Heart left ventricle (tissue), 13 donors: ENCODE measurements around the gene PUM1.
"Not testable (repeated sequence)": the region's sequence is repeated elsewhere in the genome, so short reads cannot be mapped to it uniquely, and the experiment has no call there.

Experiments
- CTCF ChIP-seq, 12 donors: fragments of 200-600 bp; sonication (generic) in 4 of 12; IDR thresholded peaks; one replicate each; pipeline versions ENCODE4 v1.5.0 to v1.8.0; 2018 to 2022; ENCODE audit warnings: antibody characterized with exemption in 12 of 12, mild to moderate bottlenecking in 5 of 12
- POLR2A ChIP-seq, 2 donors: fragments of 450-650 bp; IDR thresholded peaks; one replicate each; pipeline ENCODE4 v1.6.1; 2017; ENCODE audit warnings: antibody characterized with exemption in 2 of 2, mild to moderate bottlenecking in 2 of 2, moderate library complexity in 2 of 2
- donor health status: ischemic (EF 13 %, LVEDD 7.1; RV severe dilation, severe dysfunction).
- donor health status: DM: no; HTN: yes; CAD: no.
- donor health status: DM: no; HTN: no; CAD: no.
- donor health status: ischemic (EF 25% LVEDD 6.9; RV normal size, moderate dysfunction).
- donor health status: ischemic (EF 25% LVEDD 5.7; RV mildly dilated, moderate dysfunction).
- donor health status: ischemic (EF 35%, LVEDD 5.7; RV mildly dilated, moderate dysfunction).
- donor health status: nonischemic (EF 11% LVEDD 7.7; RV severe dilation, severe dysfunction).
- donor health status: DM: yes; HTN: yes; CAD: no.
- donor health status: PGD.
- donor health status: ischemic (EF 29% LVEDD 5.4; RV normal size, mild dysfunction).
- donor health status: nonischemic (EF 23%, LVEDD 6.1; RV moderate dilation, normal function).

GRCh38 chr1:31052613-31053012, 12.9 kb downstream of the PUM1 start:
- not testable (repeated sequence) for TF ChIP-seq CTCF, POLR2A (IDR thresholded peaks at IDR 0.05)
